Measurements from ENCODE around the gene SLC26A6.

SLC26A6 gene

GRCh38 chr3:48647714-48648113 is 12.5 kb upstream of the SLC26A6 start:
- H3K9me3 ChIP-seq = no peaks in the 10 kb centered on the region
- TF ChIP-seq, protein P1, sequence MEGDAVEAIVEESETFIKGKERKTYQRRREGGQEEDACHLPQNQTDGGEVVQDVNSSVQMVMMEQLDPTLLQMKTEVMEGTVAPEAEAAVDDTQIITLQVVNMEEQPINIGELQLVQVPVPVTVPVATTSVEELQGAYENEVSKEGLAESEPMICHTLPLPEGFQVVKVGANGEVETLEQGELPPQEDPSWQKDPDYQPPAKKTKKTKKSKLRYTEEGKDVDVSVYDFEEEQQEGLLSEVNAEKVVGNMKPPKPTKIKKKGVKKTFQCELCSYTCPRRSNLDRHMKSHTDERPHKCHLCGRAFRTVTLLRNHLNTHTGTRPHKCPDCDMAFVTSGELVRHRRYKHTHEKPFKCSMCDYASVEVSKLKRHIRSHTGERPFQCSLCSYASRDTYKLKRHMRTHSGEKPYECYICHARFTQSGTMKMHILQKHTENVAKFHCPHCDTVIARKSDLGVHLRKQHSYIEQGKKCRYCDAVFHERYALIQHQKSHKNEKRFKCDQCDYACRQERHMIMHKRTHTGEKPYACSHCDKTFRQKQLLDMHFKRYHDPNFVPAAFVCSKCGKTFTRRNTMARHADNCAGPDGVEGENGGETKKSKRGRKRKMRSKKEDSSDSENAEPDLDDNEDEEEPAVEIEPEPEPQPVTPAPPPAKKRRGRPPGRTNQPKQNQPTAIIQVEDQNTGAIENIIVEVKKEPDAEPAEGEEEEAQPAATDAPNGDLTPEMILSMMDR (IDR thresholded peaks at IDR 0.05; ENCODE audit: low read depth, low read length) = no peak
- H3K4me1 ChIP-seq = no peaks in the 10 kb centered on the region
- no peak overlapping the region for H3K4me3 ChIP-seq (ENCODE audit: low read depth, low read length)
- H3K36me3 ChIP-seq = peaks cover 14% of the 10 kb centered on the region
- H3K27me3 ChIP-seq = no peaks in the 10 kb centered on the region
- no peak for DNase-seq

DNA sequence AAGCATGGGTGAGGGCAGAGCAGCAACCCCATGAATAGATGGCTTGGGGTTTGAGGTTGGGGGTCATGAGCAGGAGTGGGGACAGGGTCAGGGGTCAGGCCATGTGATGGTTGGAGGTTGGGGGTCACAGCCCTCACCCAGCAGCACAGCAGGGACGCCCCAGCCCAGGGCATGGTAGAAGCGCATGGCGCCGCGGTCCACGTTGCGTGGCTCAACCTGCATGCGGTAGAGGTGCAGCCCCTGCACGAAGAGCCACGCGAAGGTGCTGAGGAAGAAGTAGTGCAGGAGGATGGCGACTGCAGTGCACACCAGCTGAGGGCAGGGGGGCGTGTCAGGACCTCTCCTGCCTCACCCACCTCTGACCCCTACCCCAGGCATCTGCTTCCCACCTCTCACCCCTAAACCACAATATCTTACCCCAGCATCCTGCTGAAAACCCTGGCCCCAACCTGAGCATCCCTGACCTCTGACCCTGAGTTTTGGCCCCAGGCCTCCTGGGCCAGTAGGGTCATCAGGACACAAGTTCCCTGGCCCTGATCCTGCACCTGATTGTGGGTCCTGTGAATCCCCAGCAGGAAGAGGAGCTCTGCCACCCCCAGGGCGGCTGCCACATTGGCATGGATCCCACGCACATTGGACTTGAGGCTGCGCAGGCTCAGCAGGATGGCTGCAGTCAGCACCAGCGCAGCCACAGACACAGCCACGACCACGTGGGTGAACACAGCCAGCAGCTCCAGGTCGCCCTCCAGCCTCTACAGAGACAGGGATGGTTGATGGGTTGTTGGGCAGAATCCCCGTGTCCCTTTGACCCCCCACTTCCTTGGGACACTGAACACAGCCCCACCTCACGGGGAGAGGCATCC is 9.9 kb upstream of the SLC26A6 start:
- TF ChIP-seq, protein P1 (IDR thresholded peaks at IDR 0.05; ENCODE audit: low read depth, low read length) = no peak
- no peaks in the 10 kb centered on the region for H3K9me3 ChIP-seq
- no peaks in the 10 kb centered on the region for H3K27me3 ChIP-seq
- H3K4me3 ChIP-seq (ENCODE audit: low read depth, low read length) = no peak overlapping the region
- peaks cover 17% of the 10 kb centered on the region for H3K36me3 ChIP-seq
- no peak for DNase-seq
- H3K4me1 ChIP-seq = no peaks in the 10 kb centered on the region

DNA sequence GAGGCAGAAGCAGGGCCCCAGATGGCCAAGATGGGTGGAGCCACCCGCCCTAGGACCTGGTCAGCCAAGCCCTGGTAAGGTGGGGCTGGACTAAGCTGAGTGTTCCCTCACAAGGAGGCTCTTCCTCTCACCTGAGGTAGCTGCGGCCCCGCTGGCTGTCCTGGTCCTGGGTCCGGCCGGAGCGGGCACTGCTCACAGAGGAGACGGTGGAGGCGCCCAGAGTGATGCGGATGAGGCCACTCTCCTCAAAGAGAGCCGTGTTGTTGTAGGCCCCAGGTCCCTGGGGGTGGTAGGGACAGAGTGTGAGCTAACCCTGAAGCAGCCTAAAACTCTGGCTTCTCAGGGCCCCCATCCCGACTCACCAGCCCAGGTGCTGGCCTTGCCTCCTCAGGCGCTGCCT is 7.3 kb upstream of the SLC26A6 start:
- TF ChIP-seq, protein P1 (IDR thresholded peaks at IDR 0.05; ENCODE audit: low read depth, low read length) = no peak
- no peak for DNase-seq
- Histone ChIP-seq H3K27me3 (no peaks in the 10 kb centered on the region), H3K4me1 (no peaks in the 10 kb centered on the region), H3K4me3 (ENCODE audit: low read depth, low read length) (no peak overlapping the region), H3K9me3 (no peaks in the 10 kb centered on the region), H3K36me3 (peaks cover 21% of the 10 kb centered on the region)

- H3K27me3 ChIP-seq = no peaks in the 10 kb centered on the region
- H3K9me3 ChIP-seq = no peaks in the 10 kb centered on the region
- no peaks in the 10 kb centered on the region for H3K4me1 ChIP-seq
- no peak for DNase-seq
- TF ChIP-seq, protein P1 (IDR thresholded peaks at IDR 0.05; ENCODE audit: low read depth, low read length) = no peak
- no peak overlapping the region for H3K4me3 ChIP-seq (ENCODE audit: low read depth, low read length)
- peaks cover 21% of the 10 kb centered on the region for H3K36me3 ChIP-seq
Measured at GRCh38 chr3:48641396-48641795, 6.1 kb upstream of the SLC26A6 start.

DNA sequence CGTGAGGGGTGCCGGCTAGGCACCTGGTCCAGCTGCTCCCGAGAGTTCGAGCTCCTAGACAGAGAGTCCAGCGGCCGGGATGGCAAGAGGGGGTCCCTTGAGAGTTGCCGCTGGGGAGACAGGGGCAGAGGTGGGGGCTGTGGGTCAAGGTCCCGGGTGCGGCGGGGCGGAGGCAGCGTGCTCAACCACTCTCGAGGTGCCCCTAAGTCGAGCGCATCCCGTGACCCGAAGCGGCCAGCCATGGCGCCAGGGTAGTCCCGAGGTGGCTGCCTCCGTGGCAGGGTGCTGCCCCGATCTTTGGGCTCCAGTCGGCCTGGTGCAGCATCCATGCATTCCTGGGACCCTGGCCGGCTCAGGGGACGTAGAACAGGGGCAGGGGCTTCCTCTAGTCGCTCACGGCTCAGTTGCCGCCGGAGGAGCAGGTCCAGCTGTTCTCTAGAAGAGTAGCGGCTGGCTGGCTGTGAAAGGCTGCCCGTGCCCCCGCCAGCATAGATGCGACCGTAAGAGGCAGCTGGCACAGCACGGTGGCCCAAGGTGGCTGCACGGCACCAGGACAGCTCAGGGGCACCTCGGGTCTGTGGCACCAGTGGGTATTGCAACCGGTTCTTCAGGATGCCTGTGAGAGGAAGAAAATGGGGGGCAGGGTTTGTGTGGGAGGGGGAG is 4.8 kb upstream of the SLC26A6 start:
- H3K36me3 ChIP-seq = peaks cover 12% of the 10 kb centered on the region
- TF ChIP-seq, protein P1 (IDR thresholded peaks at IDR 0.05; ENCODE audit: low read depth, low read length) = no peak
- H3K9me3 ChIP-seq = no peaks in the 10 kb centered on the region
- DNase-seq = no peak
- H3K27me3 ChIP-seq = no peaks in the 10 kb centered on the region
- no peaks in the 10 kb centered on the region for H3K4me1 ChIP-seq
- no peak overlapping the region for H3K4me3 ChIP-seq (ENCODE audit: low read depth, low read length)

- Histone ChIP-seq H3K9me3 (no peaks in the 10 kb centered on the region), H3K4me3 (ENCODE audit: low read depth, low read length) (no peak overlapping the region), H3K4me1 (no peaks in the 10 kb centered on the region), H3K36me3 (peaks cover 8% of the 10 kb centered on the region), H3K27me3 (no peaks in the 10 kb centered on the region)
- DNase-seq = no peak
- TF ChIP-seq, protein P1 (IDR thresholded peaks at IDR 0.05; ENCODE audit: low read depth, low read length) = no peak
Measured at GRCh38 chr3:48637305-48637704, 2.0 kb upstream of the SLC26A6 start.
